UCSD-AML1 (cell line): ENCODE measurements around the gene CCDC92B.
A peak's percentile ranks its signal among the peaks of the same experiment; 100 is the strongest.
"Not testable (repeated sequence)": the region's sequence is repeated elsewhere in the genome, so short reads cannot be mapped to it uniquely, and the experiment has no call there.

Experiments
- DNase-seq: peaks from one replicate; lab custom pipeline; 2025; ENCODE audit not compliant: unreplicated experiment; lab: John Stamatoyannopoulos, UW

The CCDC92B gene

DNA sequence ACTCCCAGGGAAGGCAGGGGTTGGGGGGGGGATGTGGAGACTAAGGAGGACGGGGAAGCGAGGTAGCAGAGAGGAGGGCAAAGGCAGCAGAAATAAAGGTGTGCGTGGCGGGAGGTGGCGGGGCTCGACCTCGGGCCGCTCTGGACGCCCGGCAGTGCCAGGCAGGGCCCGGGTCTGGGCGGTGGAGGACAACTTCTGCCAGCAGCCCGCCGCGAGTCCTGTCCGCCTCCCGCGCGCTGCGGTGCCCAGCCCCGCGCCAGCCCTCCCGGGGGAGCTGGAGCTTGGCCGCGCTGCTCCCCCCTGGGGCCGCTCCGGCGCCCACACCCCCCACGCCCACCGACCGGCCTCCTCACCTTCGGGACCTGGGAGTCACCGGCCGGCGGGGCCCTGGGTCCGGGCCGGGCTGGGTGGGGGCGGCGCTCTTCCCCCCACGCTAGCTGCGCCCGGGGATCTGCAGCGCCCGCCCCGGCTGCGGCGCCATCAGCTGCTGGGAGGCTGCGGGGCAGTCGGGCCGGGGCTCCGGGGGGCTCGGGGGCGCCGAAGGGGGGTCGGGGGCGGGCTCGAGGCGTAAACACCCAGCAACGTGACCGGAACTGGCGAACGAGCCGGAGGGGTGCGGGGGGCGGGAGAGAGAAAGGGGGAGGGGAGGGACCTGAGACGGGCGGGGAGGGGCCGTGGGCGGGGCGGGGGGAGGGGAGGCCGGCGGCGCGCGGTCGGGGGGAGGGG lies at the start of gene CCDC92B:
Gene CCDC92B, minus strand, starts transcription at position 595 of the 726 bp plus-strand sequence. CDS start 14,507 bp downstream, outside the sequence.
- DNase-seq, result no peak

DNA sequence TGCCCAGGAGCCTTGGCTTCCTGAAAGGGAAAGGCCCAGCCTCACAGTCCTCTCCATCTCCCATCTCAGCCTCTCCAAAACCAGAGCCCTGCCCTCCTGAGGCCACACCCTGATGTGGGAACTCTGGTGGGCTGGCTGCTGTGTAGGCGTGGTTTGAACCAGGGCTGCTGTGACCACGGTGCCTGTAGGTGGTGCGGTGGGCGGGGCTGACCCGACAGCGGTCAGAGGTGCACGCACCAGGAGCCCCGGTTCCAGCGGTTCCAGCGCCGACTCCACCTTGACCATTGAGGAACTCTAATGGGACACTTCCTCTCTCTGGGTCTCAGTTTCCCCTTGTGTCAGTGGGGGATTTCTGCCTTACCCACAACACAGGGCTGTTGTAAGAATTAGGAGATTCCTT lies 49.2 kb upstream of the CCDC92B start:
- no peak for DNase-seq

- no peak for DNase-seq
Measured at GRCh38 chr17:2798188-2798587, 48.7 kb upstream of the CCDC92B start.

GRCh38 chr17:2797637-2798036 lies 48.2 kb upstream of the CCDC92B start:
- no peak for DNase-seq

GRCh38 chr17:2797226-2797625 lies 47.8 kb upstream of the CCDC92B start:
- DNase-seq, result no peak

DNA sequence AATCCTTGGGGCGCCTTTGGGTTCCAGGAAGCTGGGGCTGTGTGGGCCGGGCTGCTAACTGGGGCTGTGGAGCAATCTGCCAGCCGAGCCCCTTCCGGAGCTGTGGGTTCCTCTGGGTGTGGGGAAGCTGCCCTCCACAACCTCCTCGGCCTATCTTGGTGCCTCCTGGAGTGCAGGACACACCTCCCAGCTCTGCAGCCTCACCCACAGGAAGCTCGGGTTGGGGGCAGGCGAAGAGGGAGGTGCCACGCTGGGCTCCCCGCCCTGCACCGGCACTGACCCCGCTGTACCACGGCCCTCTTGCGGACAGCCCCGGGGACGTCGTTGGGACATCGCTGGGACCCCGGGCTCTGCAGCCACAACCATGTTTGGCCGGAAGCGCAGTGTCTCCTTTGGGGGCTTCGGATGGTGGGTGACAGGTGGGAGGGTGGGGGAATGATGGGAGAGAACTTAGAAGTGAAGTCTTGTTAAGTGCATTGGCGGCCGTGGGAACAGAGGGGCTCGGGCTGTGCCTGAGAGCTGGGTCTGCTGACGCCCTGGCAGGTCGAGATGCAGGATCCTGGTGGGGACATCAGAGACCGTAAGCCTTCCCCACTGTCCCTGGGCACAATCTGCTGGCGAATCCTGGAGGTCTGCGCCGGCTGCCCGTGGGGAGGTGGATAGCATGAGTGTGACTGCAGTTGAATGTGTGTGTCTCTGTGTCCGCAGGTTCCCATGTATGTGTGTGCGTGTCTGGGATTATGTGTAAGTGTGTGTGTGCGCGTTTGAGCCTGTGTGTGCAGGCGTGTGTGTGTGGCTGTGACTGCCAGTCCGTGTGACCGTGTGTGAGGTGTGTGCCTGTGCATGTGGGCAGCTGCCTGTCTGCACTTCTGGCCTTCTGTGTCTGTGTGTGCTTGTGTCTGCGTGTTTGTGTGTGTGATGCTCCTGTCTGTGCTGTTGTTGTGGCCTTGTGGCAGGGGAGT lies 47.0 kb upstream of the CCDC92B start, which contains the start of gene RAP1GAP2:
Gene RAP1GAP2, plus strand, starts transcription at position 275 of the 962 bp plus-strand sequence. Its CDS starts 90 bp downstream, at position 365.
- DNase-seq, result peak; percentile 93

- DNase-seq, result no peak
Measured at GRCh38 chr17:2795441-2796163, 46.1 kb upstream of the CCDC92B start.

GRCh38 chr17:2794111-2794803 lies 44.8 kb upstream of the CCDC92B start:
- peak; percentile 28 for DNase-seq

DNA sequence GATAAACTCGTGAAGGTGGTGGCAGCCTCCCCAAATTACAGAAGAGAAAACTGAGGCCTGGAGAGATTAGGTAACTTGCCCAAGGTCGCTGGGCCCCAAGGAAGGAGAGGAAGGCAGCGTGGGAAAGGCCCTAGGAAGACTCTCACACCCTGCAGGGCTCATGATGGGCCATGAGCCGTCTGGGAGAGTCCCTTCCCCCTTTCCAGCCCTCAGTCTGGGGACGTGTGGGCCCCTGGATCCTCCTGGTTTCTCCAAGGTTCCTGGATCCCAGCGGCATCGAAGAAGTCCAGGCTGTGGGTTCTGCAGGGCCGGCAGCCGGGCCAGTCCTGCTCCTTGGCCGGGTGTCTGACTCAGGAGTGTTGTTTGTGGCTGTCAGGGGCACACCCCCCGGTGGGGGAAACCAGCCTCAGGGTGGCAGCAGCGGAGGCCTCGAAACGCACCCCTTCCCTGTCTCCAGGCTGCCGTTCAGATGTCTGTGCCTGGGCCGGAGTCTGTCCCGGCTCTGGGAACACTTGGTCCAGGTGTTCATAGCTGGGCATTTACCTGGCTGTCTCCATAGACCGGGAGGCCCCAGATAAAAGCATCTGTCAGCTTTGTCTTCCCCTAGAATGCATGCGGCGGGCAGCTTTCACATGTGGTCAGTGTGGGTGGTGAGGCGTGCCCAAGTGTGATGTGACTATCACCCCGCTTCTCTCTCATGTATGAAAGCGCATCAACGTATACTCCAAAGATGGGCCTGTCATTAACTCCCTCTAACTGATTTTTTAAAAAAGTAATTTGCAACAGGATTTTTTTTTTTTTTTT lies 43.1 kb upstream of the CCDC92B start:
- no peak for DNase-seq

DNA sequence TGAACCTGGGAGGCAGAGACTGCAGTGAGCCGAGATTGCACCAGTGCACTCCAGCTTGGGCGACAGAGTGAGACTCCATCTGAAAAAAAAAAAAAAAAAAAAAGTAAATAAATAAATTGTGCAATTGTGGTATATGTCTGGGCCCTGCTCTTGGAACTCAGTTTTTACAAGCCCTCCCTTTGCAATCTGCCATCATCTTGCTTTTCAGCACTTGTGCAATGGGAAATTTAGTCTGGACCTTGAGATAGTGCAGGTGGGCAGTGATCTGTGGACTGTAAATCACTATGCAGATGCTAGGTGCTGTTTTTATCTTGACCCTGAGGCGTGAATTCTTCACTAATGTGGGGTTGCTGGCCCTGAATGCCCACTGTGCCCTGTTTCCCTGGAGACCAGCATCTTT lies 40.2 kb upstream of the CCDC92B start:
- no peak for DNase-seq

GRCh38 chr17:2786176-2786881 lies 36.9 kb upstream of the CCDC92B start:
- peak; percentile 96 for DNase-seq

DNA sequence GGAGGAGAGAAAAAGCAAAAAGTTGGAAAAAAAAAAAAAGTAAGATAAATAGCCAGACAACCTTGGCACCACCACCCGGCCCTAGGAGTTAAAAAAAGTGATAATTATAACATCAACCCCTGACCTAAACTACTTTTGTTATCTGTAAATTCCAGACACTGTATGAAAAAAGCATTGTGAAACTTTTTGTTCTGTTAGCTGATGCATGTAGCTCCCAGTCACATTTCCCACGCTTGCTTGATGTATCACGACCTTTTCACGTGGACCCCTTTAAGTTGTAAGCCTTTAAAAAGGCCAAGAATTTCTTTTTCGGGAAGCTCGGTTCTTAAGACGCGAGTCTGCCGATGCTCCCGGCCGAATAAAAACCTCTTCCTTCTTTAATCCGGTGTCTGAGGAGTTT lies 35.9 kb upstream of the CCDC92B start:
- not testable (repeated sequence) for DNase-seq

DNA sequence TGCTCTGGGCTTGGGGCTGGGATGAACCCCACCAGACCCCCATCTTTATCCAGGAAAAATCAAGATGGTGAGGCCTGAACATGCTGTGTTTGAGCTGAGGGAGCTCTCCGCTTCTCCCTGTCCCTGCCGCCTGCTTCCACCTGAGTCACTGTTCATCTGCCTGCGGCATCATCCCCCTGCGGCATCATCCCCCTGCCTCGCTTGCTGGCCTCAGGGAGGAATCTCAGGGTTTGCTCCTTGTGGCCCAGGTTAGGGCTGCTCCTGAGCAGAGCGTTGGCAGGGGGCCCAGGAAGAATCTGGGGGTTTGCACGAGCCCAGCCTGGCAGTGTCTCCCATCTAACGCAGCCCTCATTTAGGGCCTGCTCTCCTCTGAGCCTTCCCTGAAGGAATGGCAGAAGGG lies 35.4 kb upstream of the CCDC92B start:
- no peak for DNase-seq

DNA sequence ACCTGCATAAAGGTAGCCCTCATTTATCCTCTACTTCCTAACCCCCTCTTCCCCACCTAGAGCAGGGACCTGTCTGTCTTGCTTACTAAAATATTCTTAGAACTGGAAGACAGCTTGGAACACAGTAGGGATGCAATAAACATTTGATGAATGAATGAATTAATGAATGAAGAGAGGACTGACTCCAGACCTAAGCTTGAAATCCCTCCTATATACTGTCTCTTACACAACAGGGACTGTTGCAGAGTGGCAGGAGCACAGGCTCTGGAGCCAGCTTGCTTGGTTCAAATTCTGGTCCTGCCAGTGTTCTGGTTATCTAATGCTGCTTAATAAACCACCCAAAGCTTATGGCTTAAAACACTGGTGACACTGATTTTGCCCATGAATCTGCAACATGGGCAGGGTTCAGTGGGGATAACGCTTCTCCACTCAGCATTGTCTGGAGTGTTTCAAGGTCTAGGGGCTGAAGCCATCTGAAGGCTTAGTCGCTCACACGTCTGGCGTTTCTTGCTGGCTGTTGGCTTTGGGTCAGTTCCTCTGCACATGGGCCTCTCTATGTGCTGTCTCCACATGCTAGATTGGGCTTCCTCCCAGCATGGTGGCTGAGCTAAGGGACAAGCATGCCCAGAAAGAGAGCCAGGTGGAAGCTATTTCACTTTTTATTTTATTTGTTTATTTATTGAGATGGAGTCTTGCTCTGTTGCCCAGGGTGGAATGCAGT lies 34.0 kb upstream of the CCDC92B start:
- DNase-seq, result no peak

DNA sequence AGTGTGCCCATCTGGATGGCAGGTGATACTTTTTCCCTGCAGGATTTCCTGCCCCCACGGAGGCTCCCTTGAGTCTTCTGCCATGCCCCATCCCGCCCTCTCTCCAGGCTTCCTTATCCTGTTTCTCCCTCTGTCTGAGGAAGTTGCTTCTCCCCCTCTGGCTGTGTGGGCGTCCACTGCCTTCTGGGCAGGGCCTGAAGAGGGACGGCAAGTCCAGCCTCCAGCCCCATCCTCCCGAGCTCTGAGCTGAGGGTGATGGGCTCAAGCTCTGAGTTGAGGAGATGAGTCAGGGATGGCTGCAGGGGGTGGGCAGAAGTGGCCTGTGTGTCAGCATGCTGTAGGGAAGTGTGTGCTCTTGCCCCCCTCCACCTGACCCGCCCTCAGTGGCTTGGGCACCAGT lies 32.6 kb upstream of the CCDC92B start:
- DNase-seq, result no peak

GRCh38 chr17:2781598-2781997 lies 32.1 kb upstream of the CCDC92B start:
- DNase-seq, result not testable (repeated sequence)

GRCh38 chr17:2780931-2781454 lies 31.5 kb upstream of the CCDC92B start:
- DNase-seq, result no peak

DNA sequence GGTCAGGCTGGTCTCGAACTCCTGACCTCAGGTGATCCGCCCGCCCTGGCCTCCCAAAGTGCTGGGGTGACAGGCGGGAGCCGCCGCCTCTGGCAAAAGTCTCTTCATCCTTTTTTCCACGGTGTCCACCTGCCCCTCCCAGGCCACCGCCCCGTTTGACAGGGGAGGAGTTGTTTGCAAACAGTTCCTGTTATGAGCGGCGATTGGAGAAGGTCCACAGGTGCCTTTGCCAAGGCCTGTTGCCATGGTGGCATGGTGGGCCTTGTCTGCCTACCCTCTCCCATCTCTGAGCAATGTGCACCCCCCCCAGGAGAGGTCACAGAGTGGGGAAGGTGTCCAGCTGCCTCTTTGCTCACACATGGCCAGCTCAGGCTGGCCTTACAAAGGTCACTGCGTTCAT lies 30.8 kb upstream of the CCDC92B start:
- no peak for DNase-seq
